Measurements from ENCODE around the gene RCAN3.
"Not testable (repeated sequence)": the region's sequence is repeated elsewhere in the genome, so short reads cannot be mapped to it uniquely, and the experiment has no call there.

The RCAN3 gene

GRCh38 chr1:24516506-24516905 lies 13.9 kb downstream of the RCAN3 start:
- H3K27ac ChIP-seq, result no peak overlapping the region
- no peak for TF ChIP-seq CTCF (conservative IDR thresholded peaks at IDR 0.05)

- H3K27ac ChIP-seq, result no peak overlapping the region
- TF ChIP-seq CTCF (conservative IDR thresholded peaks at IDR 0.05), result no peak
Measured at GRCh38 chr1:24517898-24518297, 15.3 kb downstream of the RCAN3 start.

GRCh38 chr1:24520282-24520681 lies 17.6 kb downstream of the RCAN3 start:
- not testable (repeated sequence) for H3K27ac ChIP-seq

- no peak overlapping the region for H3K27ac ChIP-seq
- no peak for TF ChIP-seq CTCF (conservative IDR thresholded peaks at IDR 0.05)
Measured at GRCh38 chr1:24525606-24526005, 23.0 kb downstream of the RCAN3 start.

GRCh38 chr1:24526045-24526444 lies 23.4 kb downstream of the RCAN3 start:
- TF ChIP-seq CTCF (conservative IDR thresholded peaks at IDR 0.05), result no peak
- H3K27ac ChIP-seq, result no peak overlapping the region

GRCh38 chr1:24526940-24527542 lies 24.4 kb downstream of the RCAN3 start:
- H3K27ac ChIP-seq, result no peak overlapping the region
- TF ChIP-seq CTCF (conservative IDR thresholded peaks at IDR 0.05), result peak; percentile 60; the same call in 1 of the 2 replicates

GRCh38 chr1:24528744-24529143 lies 26.1 kb downstream of the RCAN3 start:
- no peak overlapping the region for H3K27ac ChIP-seq
- no peak for TF ChIP-seq CTCF (conservative IDR thresholded peaks at IDR 0.05)

- not testable (repeated sequence) for H3K27ac ChIP-seq
Measured at GRCh38 chr1:24529292-24529691, 26.7 kb downstream of the RCAN3 start.

- TF ChIP-seq CTCF (conservative IDR thresholded peaks at IDR 0.05), result no peak
- H3K27ac ChIP-seq, result no peak overlapping the region
Measured at GRCh38 chr1:24535021-24535424, 32.4 kb downstream of the RCAN3 start.

Data from VCaP (cell line).